ENCODE data around the gene ZMIZ2.

The ZMIZ2 gene

DNA sequence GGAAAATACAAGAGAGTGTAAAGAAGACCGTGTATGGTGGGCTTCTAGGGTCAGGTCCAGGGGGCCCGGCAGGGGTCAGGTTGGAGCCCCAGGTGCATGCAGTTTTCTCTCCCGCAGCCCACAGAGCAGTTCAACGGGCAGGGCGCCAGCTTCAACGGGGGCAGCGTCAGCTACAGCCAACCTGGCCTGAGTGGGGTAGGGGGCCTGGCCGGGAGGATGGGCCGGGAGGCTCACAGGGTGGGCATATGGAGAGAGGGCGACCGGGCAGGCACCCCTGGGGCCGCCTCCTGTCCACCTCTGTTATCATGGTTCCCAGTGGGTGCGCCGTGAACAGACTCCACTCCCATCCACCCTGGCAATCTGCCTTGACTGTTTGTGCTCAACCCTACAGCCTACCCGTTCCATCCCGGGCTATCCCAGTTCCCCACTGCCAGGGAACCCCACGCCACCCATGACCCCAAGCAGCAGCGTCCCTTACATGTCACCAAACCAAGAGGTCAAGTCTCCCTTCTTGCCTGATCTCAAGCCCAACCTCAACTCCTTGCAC is 11.5 kb downstream of the ZMIZ2 start:
- DNase-seq, result no peak
- Histone ChIP-seq H4K8ac (ENCODE audit: low read depth, low read length) (no peak overlapping the region), H3K14ac (ENCODE audit: low read length) (no peak overlapping the region), H3K4me1 (ENCODE audit: control insufficient read depth in 1 of 2, insufficient read depth in 2 of 2, low read length in 2 of 2) (no peaks in the 10 kb centered on the region), H2BK120ac (ENCODE audit: insufficient read depth, low read length, poor library complexity) (no peak overlapping the region), H3K4ac (ENCODE audit: low read depth, low read length) (no peak overlapping the region), H3K9me3 (ENCODE audit: insufficient read depth, low read depth, low read length) (peaks cover 6% of the 10 kb centered on the region), H2AFZ (ENCODE audit: insufficient read depth, low read length, poor library complexity) (no peak overlapping the region), H2BK12ac (ENCODE audit: low read length) (no peak overlapping the region), H3K27ac (ENCODE audit: low read depth, low read length) (no peak overlapping the region), H3K9ac (ENCODE audit: low read length) (no peak overlapping the region), H4K91ac (ENCODE audit: low read depth, low read length) (no peak overlapping the region), H3K4me2 (ENCODE audit: low read length) (no peak overlapping the region), H3K36me3 (ENCODE audit: control insufficient read depth in 1 of 2, insufficient read depth in 2 of 2, low read length in 2 of 2) (peaks cover 57 to 66% of the 10 kb centered on the region in 2 experiments), H3K27me3 (ENCODE audit: insufficient read depth, low read length) (no peaks in the 10 kb centered on the region), H3K4me3 (ENCODE audit: low read depth, low read length) (no peak overlapping the region), H3K18ac (ENCODE audit: low read length) (no peak overlapping the region), H3K23ac (ENCODE audit: low read length) (no peak overlapping the region), H2AK5ac (ENCODE audit: low read length) (no peak overlapping the region), H4K12ac (ENCODE audit: low read depth, low read length) (no peak overlapping the region), H3K79me2 (ENCODE audit: control insufficient read depth, insufficient read depth, low read length, poor library complexity) (no peaks in the 10 kb centered on the region), H3K79me1 (ENCODE audit: low read length) (no peaks in the 10 kb centered on the region), H2BK5ac (ENCODE audit: low read depth, low read length, poor library complexity) (no peak overlapping the region)
- no CpG with 5 or more reads among the region's 18 CpGs for WGBS (ENCODE audit: extremely low coverage, insufficient coverage, insufficient read length)

DNA sequence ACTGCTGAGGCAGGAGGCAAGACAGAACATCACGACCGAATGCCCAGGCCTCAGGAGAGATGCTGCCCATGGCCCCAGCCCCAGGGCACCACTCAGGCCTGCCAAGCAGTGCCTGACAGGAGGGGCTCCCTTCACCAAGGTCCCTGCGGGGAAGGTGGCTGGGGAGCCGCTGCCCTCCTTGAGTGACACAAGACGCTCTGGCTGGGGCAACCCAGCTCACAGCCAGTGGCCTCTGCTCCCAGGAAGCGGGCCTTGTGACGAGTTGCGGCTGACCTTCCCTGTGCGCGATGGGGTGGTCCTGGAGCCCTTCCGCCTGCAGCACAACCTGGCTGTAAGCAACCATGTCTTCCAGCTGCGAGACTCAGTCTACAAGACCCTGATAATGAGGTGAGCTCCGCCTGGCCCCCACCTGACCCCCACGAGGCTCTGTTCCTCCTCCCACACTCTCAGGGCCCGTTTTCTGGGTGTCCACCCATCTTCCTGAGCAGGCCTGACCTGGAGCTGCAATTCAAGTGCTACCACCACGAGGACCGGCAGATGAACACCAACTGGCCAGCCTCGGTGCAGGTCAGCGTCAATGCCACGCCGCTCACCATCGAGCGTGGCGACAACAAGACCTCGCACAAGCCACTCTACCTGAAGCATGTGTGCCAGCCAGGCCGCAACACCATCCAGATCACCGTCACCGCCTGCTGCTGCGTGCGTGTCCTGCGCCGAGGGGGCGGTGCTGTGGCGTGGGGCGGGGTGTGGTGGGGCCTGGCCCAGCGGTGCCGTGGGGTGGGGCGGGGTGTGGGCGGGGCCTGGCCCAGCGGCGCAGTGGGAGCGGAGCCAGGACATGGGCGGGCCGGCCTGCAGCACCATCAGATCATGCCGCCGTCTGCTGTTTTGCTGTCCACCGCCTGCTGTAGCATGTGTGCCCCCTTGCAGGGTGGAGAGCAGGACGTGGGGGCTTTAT is 12.8 kb downstream of the ZMIZ2 start:
- H3K9ac ChIP-seq (ENCODE audit: low read length), result no peak overlapping the region
- H3K4me3 ChIP-seq (ENCODE audit: low read depth, low read length), result no peak overlapping the region
- no peak overlapping the region for H4K91ac ChIP-seq (ENCODE audit: low read depth, low read length)
- H3K14ac ChIP-seq (ENCODE audit: low read length), result no peak overlapping the region
- no peak overlapping the region for H4K8ac ChIP-seq (ENCODE audit: low read depth, low read length)
- WGBS (ENCODE audit: extremely low coverage, insufficient coverage, insufficient read length), result no CpG with 5 or more reads among the region's 48 CpGs
- peak in 1 of 2 donors; percentile 56 for DNase-seq
- H3K4ac ChIP-seq (ENCODE audit: low read depth, low read length), result no peak overlapping the region
- H3K4me2 ChIP-seq (ENCODE audit: low read length), result no peak overlapping the region
- peaks cover 70 to 78% of the 10 kb centered on the region in 2 experiments for H3K36me3 ChIP-seq (ENCODE audit: control insufficient read depth in 1 of 2, insufficient read depth in 2 of 2, low read length in 2 of 2)
- H3K4me1 ChIP-seq (ENCODE audit: control insufficient read depth in 1 of 2, insufficient read depth in 2 of 2, low read length in 2 of 2), result no peaks in the 10 kb centered on the region
- no peaks in the 10 kb centered on the region for H3K79me1 ChIP-seq (ENCODE audit: low read length)
- H3K79me2 ChIP-seq (ENCODE audit: control insufficient read depth, insufficient read depth, low read length, poor library complexity), result no peaks in the 10 kb centered on the region
- H2BK12ac ChIP-seq (ENCODE audit: low read length), result no peak overlapping the region
- no peak overlapping the region for H3K27ac ChIP-seq (ENCODE audit: low read depth, low read length)
- H2AK5ac ChIP-seq (ENCODE audit: low read length), result no peak overlapping the region
- H3K9me3 ChIP-seq (ENCODE audit: insufficient read depth, low read depth, low read length), result peaks cover 6% of the 10 kb centered on the region
- no peaks in the 10 kb centered on the region for H3K27me3 ChIP-seq (ENCODE audit: insufficient read depth, low read length)
- H4K12ac ChIP-seq (ENCODE audit: low read depth, low read length), result no peak overlapping the region
- H2AFZ ChIP-seq (ENCODE audit: insufficient read depth, low read length, poor library complexity), result no peak overlapping the region
- H3K18ac ChIP-seq (ENCODE audit: low read length), result no peak overlapping the region
- no peak overlapping the region for H3K23ac ChIP-seq (ENCODE audit: low read length)
- no peak overlapping the region for H2BK120ac ChIP-seq (ENCODE audit: insufficient read depth, low read length, poor library complexity)
- H2BK5ac ChIP-seq (ENCODE audit: low read depth, low read length, poor library complexity), result no peak overlapping the region

DNA sequence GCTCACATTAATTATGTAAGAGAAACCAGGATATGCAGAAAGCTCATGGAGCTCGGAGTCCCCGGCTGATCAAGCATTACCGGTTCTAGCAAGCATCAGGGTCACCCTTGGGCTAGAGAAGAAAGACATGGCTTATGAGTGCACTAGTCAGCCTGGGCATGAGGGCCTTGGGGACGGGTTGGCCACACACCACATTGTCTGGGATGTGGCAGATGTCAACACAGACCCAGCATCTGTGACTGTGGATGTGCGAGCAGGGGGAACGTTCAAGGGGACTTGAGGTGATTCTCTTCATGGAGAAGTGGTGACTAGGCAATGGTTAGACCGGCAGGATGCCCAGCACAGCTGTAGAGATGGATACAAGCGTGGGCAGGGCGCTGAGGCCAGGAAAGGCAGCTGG is 13.7 kb downstream of the ZMIZ2 start:
- Histone ChIP-seq H3K27ac (ENCODE audit: low read depth, low read length) (no peak overlapping the region), H3K27me3 (ENCODE audit: insufficient read depth, low read length) (no peaks in the 10 kb centered on the region), H3K14ac (ENCODE audit: low read length) (no peak overlapping the region), H4K91ac (ENCODE audit: low read depth, low read length) (no peak overlapping the region), H2BK12ac (ENCODE audit: low read length) (no peak overlapping the region), H3K9ac (ENCODE audit: low read length) (no peak overlapping the region), H3K23ac (ENCODE audit: low read length) (no peak overlapping the region), H3K4ac (ENCODE audit: low read depth, low read length) (no peak overlapping the region), H2AK5ac (ENCODE audit: low read length) (no peak overlapping the region), H2BK5ac (ENCODE audit: low read depth, low read length, poor library complexity) (no peak overlapping the region), H3K18ac (ENCODE audit: low read length) (no peak overlapping the region), H3K4me3 (ENCODE audit: low read depth, low read length) (no peak overlapping the region), H3K36me3 (ENCODE audit: control insufficient read depth in 1 of 2, insufficient read depth in 2 of 2, low read length in 2 of 2) (peaks cover 72 to 83% of the 10 kb centered on the region in 2 experiments), H4K8ac (ENCODE audit: low read depth, low read length) (no peak overlapping the region), H4K12ac (ENCODE audit: low read depth, low read length) (no peak overlapping the region), H3K9me3 (ENCODE audit: insufficient read depth, low read depth, low read length) (peaks cover 6% of the 10 kb centered on the region), H2AFZ (ENCODE audit: insufficient read depth, low read length, poor library complexity) (no peak overlapping the region), H2BK120ac (ENCODE audit: insufficient read depth, low read length, poor library complexity) (no peak overlapping the region), H3K4me2 (ENCODE audit: low read length) (no peak overlapping the region), H3K4me1 (ENCODE audit: control insufficient read depth in 1 of 2, insufficient read depth in 2 of 2, low read length in 2 of 2) (no peaks in the 10 kb centered on the region), H3K79me2 (ENCODE audit: control insufficient read depth, insufficient read depth, low read length, poor library complexity) (no peaks in the 10 kb centered on the region), H3K79me1 (ENCODE audit: low read length) (no peaks in the 10 kb centered on the region)
- WGBS (ENCODE audit: extremely low coverage, insufficient coverage, insufficient read length), result no CpG with 5 or more reads among the region's 9 CpGs
- peak; percentile 65 to 81 for DNase-seq

DNA sequence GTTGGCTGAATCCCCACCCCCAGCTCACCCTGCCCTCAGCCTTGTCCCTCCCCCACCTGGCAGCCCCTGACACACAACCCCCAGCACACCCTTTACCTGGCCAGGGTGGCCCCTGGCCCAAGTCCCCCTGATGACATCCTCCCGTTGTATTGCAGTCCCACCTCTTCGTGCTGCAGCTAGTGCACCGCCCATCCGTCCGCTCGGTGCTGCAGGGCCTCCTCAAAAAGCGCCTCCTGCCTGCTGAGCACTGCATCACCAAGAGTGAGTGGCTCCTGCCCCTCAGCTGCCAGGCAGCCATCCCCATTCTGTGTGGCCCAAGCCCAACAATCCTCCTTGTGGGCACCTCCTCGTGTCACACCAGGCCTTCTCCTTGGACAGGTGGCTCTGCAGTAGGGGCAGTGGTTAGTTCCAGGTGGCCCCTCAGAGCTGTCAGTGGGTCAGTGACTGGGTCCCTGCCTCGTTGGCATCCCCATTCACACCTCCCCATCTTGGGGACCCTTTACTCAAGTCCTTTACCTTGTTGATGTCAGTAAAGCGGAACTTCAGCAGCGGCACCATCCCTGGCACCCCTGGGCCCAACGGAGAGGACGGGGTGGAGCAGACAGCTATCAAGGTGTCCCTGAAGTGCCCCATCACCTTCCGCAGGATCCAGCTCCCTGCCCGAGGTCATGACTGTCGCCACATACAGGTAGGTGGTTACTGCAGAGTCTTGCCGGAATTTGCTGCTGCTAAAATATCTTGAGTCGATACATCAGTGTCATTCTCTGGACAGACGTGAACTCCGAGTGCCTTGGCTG is 14.3 kb downstream of the ZMIZ2 start:
- Histone ChIP-seq H3K79me1 (ENCODE audit: low read length) (no peaks in the 10 kb centered on the region), H3K18ac (ENCODE audit: low read length) (no peak overlapping the region), H3K23ac (ENCODE audit: low read length) (no peak overlapping the region), H3K27me3 (ENCODE audit: insufficient read depth, low read length) (no peaks in the 10 kb centered on the region), H3K14ac (ENCODE audit: low read length) (no peak overlapping the region), H3K9ac (ENCODE audit: low read length) (no peak overlapping the region), H2BK120ac (ENCODE audit: insufficient read depth, low read length, poor library complexity) (no peak overlapping the region), H4K8ac (ENCODE audit: low read depth, low read length) (no peak overlapping the region), H2AFZ (ENCODE audit: insufficient read depth, low read length, poor library complexity) (no peak overlapping the region), H4K12ac (ENCODE audit: low read depth, low read length) (no peak overlapping the region), H3K4ac (ENCODE audit: low read depth, low read length) (no peak overlapping the region), H3K9me3 (ENCODE audit: insufficient read depth, low read depth, low read length) (peaks cover 4% of the 10 kb centered on the region), H2AK5ac (ENCODE audit: low read length) (no peak overlapping the region), H3K4me3 (ENCODE audit: low read depth, low read length) (no peak overlapping the region), H3K4me1 (ENCODE audit: control insufficient read depth in 1 of 2, insufficient read depth in 2 of 2, low read length in 2 of 2) (no peaks in the 10 kb centered on the region), H4K91ac (ENCODE audit: low read depth, low read length) (no peak overlapping the region), H2BK5ac (ENCODE audit: low read depth, low read length, poor library complexity) (no peak overlapping the region), H3K4me2 (ENCODE audit: low read length) (no peak overlapping the region), H3K27ac (ENCODE audit: low read depth, low read length) (no peak overlapping the region), H3K79me2 (ENCODE audit: control insufficient read depth, insufficient read depth, low read length, poor library complexity) (no peaks in the 10 kb centered on the region), H3K36me3 (ENCODE audit: control insufficient read depth in 1 of 2, insufficient read depth in 2 of 2, low read length in 2 of 2) (peaks cover 73 to 84% of the 10 kb centered on the region in 2 experiments), H2BK12ac (ENCODE audit: low read length) (no peak overlapping the region)
- no CpG with 5 or more reads among the region's 20 CpGs for WGBS (ENCODE audit: extremely low coverage, insufficient coverage, insufficient read length)
- DNase-seq, result peak in 1 of 2 donors; percentile 29
